H1 (cell line): Measurements from ENCODE around the gene CERCAM. TPM values are rescaled to one million over a fixed set of nuclear protein-coding genes. Genes with fewer than 3 reads are reported as not detected.
A peak's percentile ranks its signal among the peaks of the same experiment; 100 is the strongest.

Experiments used
- CTCF ChIA-PET: fragments of 300-600 bp; sonication (Branson Sonifier 250); formaldehyde crosslinking; loops from one replicate; lab custom pipeline; 2021; ENCODE audit not compliant: partially characterized antibody; lab: Charles Lee
- POLR2A ChIA-PET: fragments of 300-600 bp; sonication (Branson Sonifier 250); formaldehyde crosslinking; loops from one replicate; lab custom pipeline; 2021; ENCODE audit warnings: inconsistent platforms; ENCODE audit not compliant: partially characterized antibody; lab: Charles Lee
- DNase-seq, 2 experiments: peaks; one replicate each; pipeline versions ENCODE4 v3.0.0 to v3.0.0-alpha.2; 2010 to 2022; ENCODE audit warnings: low spot score in 2 of 2, low read depth in 1 of 2, mixed read lengths in 1 of 2
- FAIRE-seq: peaks from 2 replicates; lab custom pipeline; 2011; peaks lifted over from hg19 to GRCh38; lab: Jason Lieb, UNC
- H2AFZ ChIP-seq: 2 replicates; pipeline ENCODE4 v1.8.1; 2012; ENCODE audit warnings: low read length, inconsistent platforms
- H2AK5ac ChIP-seq: 2 replicates; pipeline ENCODE4 v1.6.1; 2013; ENCODE audit warnings: low read depth, low read length
- H2BK120ac ChIP-seq: replicated peaks from 2 replicates; pipeline ENCODE3; 2013; ENCODE audit warnings: low read depth, low read length, inconsistent platforms
- H2BK12ac ChIP-seq: 2 replicates; pipeline ENCODE4 v1.6.1; 2013; ENCODE audit warnings: low read depth, low read length
- H2BK15ac ChIP-seq: 2 replicates; pipeline ENCODE4 v1.6.1; 2013; ENCODE audit warnings: low read length
- H2BK20ac ChIP-seq: 2 replicates; pipeline ENCODE4 v1.6.1; 2013; ENCODE audit warnings: low read length
- H2BK5ac ChIP-seq: 2 replicates; pipeline ENCODE4 v1.6.1; 2013; ENCODE audit warnings: low read depth, low read length
- H3K14ac ChIP-seq: 2 replicates; pipeline ENCODE4 v1.6.1; 2013; ENCODE audit warnings: inconsistent platforms; ENCODE audit not compliant: insufficient read length
- H3K18ac ChIP-seq: 2 replicates; pipeline ENCODE4 v1.6.1; 2013; ENCODE audit warnings: low read length; ENCODE audit errors: extremely low read depth
- H3K23ac ChIP-seq: 2 replicates; pipeline ENCODE4 v1.6.1; 2013; ENCODE audit warnings: inconsistent platforms; ENCODE audit not compliant: insufficient read length
- H3K23me2 ChIP-seq: 2 replicates; pipeline ENCODE4 v1.6.1; 2013; ENCODE audit warnings: low read depth, low read length
- H3K27ac ChIP-seq: 2 replicates; pipeline ENCODE4 v1.6.1; 2011; ENCODE audit warnings: low read depth, low read length, inconsistent platforms
- H3K27me3 ChIP-seq, 4 experiments: replicated peaks in 1 of 4; 1 replicate in 1 of 4; 2 replicates in 3 of 4; pipeline versions ENCODE4 v1.6.1 to v1.8.1; 2011 to 2013; ENCODE audit warnings: low read length in 3 of 4, mild to moderate bottlenecking in 3 of 4, inconsistent platforms in 2 of 4, mixed read lengths in 2 of 4, moderate library complexity in 1 of 4; ENCODE audit not compliant: control insufficient read depth in 3 of 4, insufficient read depth in 3 of 4; ENCODE audit errors: extremely low read depth in 1 of 4
- H3K36me3 ChIP-seq, 4 experiments: 2 replicates each; pipeline versions ENCODE4 v1.6.1 to v1.8.1; 2011 to 2013; ENCODE audit warnings: mild to moderate bottlenecking in 4 of 4, low read length in 3 of 4, moderate library complexity in 2 of 4, control low read depth in 1 of 4, inconsistent platforms in 1 of 4; ENCODE audit not compliant: insufficient read depth in 4 of 4, control insufficient read depth in 2 of 4
- H3K4ac ChIP-seq: replicated peaks from 2 replicates; pipeline ENCODE3; 2013; ENCODE audit warnings: low read length, low read depth, mixed read lengths, inconsistent platforms; ENCODE audit not compliant: insufficient read length
- H3K4me1 ChIP-seq, 4 experiments: replicated peaks in 1 of 4; 1 replicate in 1 of 4; 2 replicates in 3 of 4; pipeline versions ENCODE4 v1.6.1 to v1.8.1; 2011 to 2013; ENCODE audit warnings: low read length in 3 of 4, inconsistent platforms in 2 of 4, mixed read lengths in 1 of 4; ENCODE audit not compliant: insufficient read depth in 4 of 4, control insufficient read depth in 3 of 4
- H3K4me2 ChIP-seq, 2 experiments: 2 replicates each; pipeline versions ENCODE4 v1.6.1 to v1.8.1; 2011 to 2013; ENCODE audit warnings: low read depth in 2 of 2, low read length in 2 of 2, control low read depth in 1 of 2, inconsistent platforms in 1 of 2, mild to moderate bottlenecking in 1 of 2; ENCODE audit not compliant: insufficient read depth in 1 of 2
- H3K4me3 ChIP-seq, 4 experiments: fragments of 200-600, 300-600 bp in 1 of 4; sonication (generic), shearing (Covaris generic), sonication (Bioruptor Twin) in 1 of 4; 2 replicates each; pipeline versions ENCODE4 v1.5.1 to v1.8.1; 2011 to 2016; ENCODE audit warnings: low read length in 4 of 4, low read depth in 3 of 4, control low read depth in 2 of 4, inconsistent platforms in 2 of 4, mild to moderate bottlenecking in 2 of 4, mixed read lengths in 1 of 4, moderate library complexity in 1 of 4; ENCODE audit not compliant: insufficient read depth in 2 of 4; ENCODE audit errors: extremely low read depth in 1 of 4
- H3K56ac ChIP-seq: replicated peaks from 2 replicates; pipeline ENCODE3; 2013; ENCODE audit warnings: low read depth, mild to moderate bottlenecking, mixed read lengths, low read length, inconsistent platforms; ENCODE audit not compliant: insufficient read length
- H3K79me1 ChIP-seq: 2 replicates; pipeline ENCODE4 v1.6.1; 2013; ENCODE audit warnings: low read depth, low read length, control low read depth
- H3K79me2 ChIP-seq, 2 experiments: 2 replicates each; pipeline versions ENCODE4 v1.6.1 to v1.8.1; 2012 to 2013; ENCODE audit warnings: low read length in 2 of 2, mild to moderate bottlenecking in 2 of 2, inconsistent platforms in 1 of 2; ENCODE audit not compliant: insufficient read depth in 2 of 2, control insufficient read depth in 1 of 2
- H3K9ac ChIP-seq, 4 experiments: replicated peaks in 1 of 4; 1 replicate in 1 of 4; 2 replicates in 3 of 4; pipeline versions ENCODE4 v1.6.1 to v1.8.1; 2011 to 2013; ENCODE audit warnings: low read depth in 3 of 4, low read length in 3 of 4, control low read depth in 2 of 4, mild to moderate bottlenecking in 2 of 4, moderate library complexity in 2 of 4, inconsistent platforms in 1 of 4; ENCODE audit errors: extremely low read depth in 1 of 4
- H3K9me3 ChIP-seq, 2 experiments: 2 replicates each; pipeline versions ENCODE4 v1.6.1 to v1.8.1; 2012 to 2013; ENCODE audit warnings: mild to moderate bottlenecking in 2 of 2, moderate library complexity in 2 of 2, control low read depth in 1 of 2, inconsistent platforms in 1 of 2, low read depth in 1 of 2, low read length in 1 of 2, mixed read lengths in 1 of 2; ENCODE audit not compliant: insufficient read depth in 2 of 2
- H4K20me1 ChIP-seq, 2 experiments: replicated peaks in 1 of 2; 2 replicates each; pipeline versions ENCODE3 to v1.8.1; 2011 to 2013; ENCODE audit warnings: inconsistent platforms in 2 of 2, low read length in 2 of 2, mild to moderate bottlenecking in 1 of 2; ENCODE audit not compliant: insufficient read depth in 2 of 2, control insufficient read depth in 1 of 2
- H4K5ac ChIP-seq: 2 replicates; pipeline ENCODE4 v1.6.1; 2013; ENCODE audit warnings: low read length, low read depth, mixed read lengths, inconsistent platforms; ENCODE audit not compliant: insufficient read length
- H4K8ac ChIP-seq: 2 replicates; pipeline ENCODE4 v1.8.0; 2013; ENCODE audit warnings: mild to moderate bottlenecking, moderate library complexity, low read length, inconsistent platforms; ENCODE audit not compliant: insufficient read depth; ENCODE audit errors: extremely low read depth
- H4K91ac ChIP-seq: replicated peaks from 2 replicates; pipeline ENCODE3; 2013; ENCODE audit warnings: low read length, mixed read lengths, inconsistent platforms; ENCODE audit not compliant: insufficient read length
- BCL11A ChIP-seq, 2 experiments: IDR thresholded peaks; one replicate each; pipeline ENCODE4 v1.6.1; 2011; ENCODE audit warnings: low read depth in 2 of 2, low read length in 2 of 2, mild to moderate bottlenecking in 2 of 2
- EZH2 ChIP-seq: fragments of 200-600 bp; sonication (generic); IDR thresholded peaks from 2 replicates; pipeline ENCODE4 v1.7.1; 2012; ENCODE audit warnings: low read depth, mild to moderate bottlenecking, moderate library complexity, low read length, inconsistent platforms; ENCODE audit not compliant: severe bottlenecking
- WGBS, 2 experiments: shearing (Covaris generic) in 1 of 2; methylation state at CpG; one replicate each; pipeline versions ENCODE4 v1.1.6 to v1.1.7; 2013 to 2015; ENCODE audit warnings: low lambda C conversion rate in 2 of 2, mixed read lengths in 2 of 2, inconsistent platforms in 1 of 2, low coverage in 1 of 2, missing lambda C conversion rate in 1 of 2; ENCODE audit not compliant: insufficient replicate concordance in 2 of 2, insufficient coverage in 1 of 2, insufficient read length in 1 of 2; ENCODE audit errors: extremely low coverage in 1 of 2, missing lambda C conversion rate in 1 of 2; 5-methylcytosine and 5-hydroxymethylcytosine counted together
- polyA plus RNA-seq, 7 experiments: library from polyadenylated mRNA; depleted of rRNA in 3 of 7; stranded (reverse) in 5 of 7; unstranded in 2 of 7; fragments of >200 nt in 5 of 7; fragments of 200-250 nt in 2 of 7; gene quantifications; 1 replicate in 5 of 7; 2 replicates in 1 of 7; 4 replicates in 1 of 7; pipeline versions ENCODE4 v1.2.1 to v1.2.3, GENCODE V29; 2011 to 2013; ENCODE audit warnings: missing spikeins in 2 of 7, mixed read lengths in 2 of 7
- total RNA-seq: library from RNA; stranded (reverse); fragmentation: NEBNext Ultra II Directional; extraction: Animal tissue kit (Norgen Biotek cat#: 25700); gene quantifications from 2 replicates; pipeline ENCODE4 v1.2.1, GENCODE V29; 2021

The CERCAM gene
- total and polyA plus RNA-seq, 2 of the 8 experiments (the other 6 are each of a cell fraction or from before 2014, with no cell fraction given): 3.1 to 5.2 TPM

- Histone ChIP-seq H3K18ac (no peak overlapping the region), H4K5ac (no peak overlapping the region), H2BK15ac (no peak overlapping the region), H3K23me2 (peaks cover 6% of the 10 kb centered on the region), H3K27ac (no peak overlapping the region), H3K27me3 (peaks cover 18 to 50% (median 42%) of the 10 kb centered on the region in 4 experiments), H3K4me1 (peaks cover 0 to 8% (median 5%) of the 10 kb centered on the region in 4 experiments; a peak in 5 of 7 replicates), H4K91ac (no peak overlapping the region), H3K23ac (no peak overlapping the region), H2BK120ac (no peak overlapping the region), H3K56ac (no peak overlapping the region), H2AK5ac (no peak overlapping the region), H2BK20ac (no peak overlapping the region), H2BK5ac (no peak overlapping the region), H3K79me1 (no peaks in the 10 kb centered on the region), H3K4me3 (peak overlapping the region; percentile 57 to 74 (median 70); a peak in 6 of 8 replicates), H3K4me2 (peak overlapping the region; percentile 78 to 93), H2AFZ (no peak overlapping the region), H3K36me3 (peaks cover 0 to 2% (median 0%) of the 10 kb centered on the region in 4 experiments; a peak in 1 of 8 replicates), H2BK12ac (no peak overlapping the region), H4K20me1 (peaks cover 14 to 16% of the 10 kb centered on the region in 2 experiments), H3K9me3 (no peaks in the 10 kb centered on the region), H3K14ac (no peak overlapping the region), H3K9ac (no peak overlapping the region), H3K79me2 (no peaks in the 10 kb centered on the region), H3K4ac (no peak overlapping the region), H4K8ac (no peak overlapping the region; the same call in 1 of the 2 replicates)
- POLR2A ChIA-PET: interaction anchor here (0.7 to 1.0 kb wide), 2 partner anchors 11 to 19 kb away, joined by 3 read pairs; no protein-coding TSS in a partner anchor
- DNase-seq (peak in 1 of 2 experiments; percentile 66), FAIRE-seq (no peak)
- TF ChIP-seq BCL11A (IDR thresholded peaks at IDR 0.05; ENCODE audit: low read depth in 2 of 2, low read length in 2 of 2): no peak
- TF ChIP-seq EZH2: peak; percentile 15
- 38% methylated on average over 14 of the region's 14 CpGs; no CpG with 5 or more reads in 1 of the 2 experiments for WGBS, 2 experiments
- CTCF ChIA-PET: interaction anchor here (0.6 to 2.0 kb wide), 9 partner anchors 14 to 480 kb away, joined by 3 to 6 read pairs (median 4); no protein-coding TSS in a partner anchor
These were observed 36.5 kb downstream of the CERCAM start for GRCh38 chr9:128457207-128457606.
